SK-N-SH treated with all-trans-retinoic acid at 6 μM for 48 hours (cell line): ENCODE results near the gene INIP.

Experiments
- ATAC-seq: fragments of 200-7000 bp; cut with Tn5 transposase; 3 replicates; pipeline ENCODE4 v1.9.1; 2020; ENCODE audit warnings: mild to moderate bottlenecking, moderate library complexity
- CREB5 ChIP-seq: fragments of 250-450 bp; sonication (Bioruptor Pico); IDR thresholded peaks from 2 replicates; pipeline ENCODE4 v1.5.1; 2020; ENCODE audit warnings: low read depth, mild to moderate bottlenecking, moderate library complexity
- CSDC2 ChIP-seq: fragments of 250-450 bp; sonication (Bioruptor Pico); IDR thresholded peaks from 2 replicates; pipeline ENCODE4 v1.5.0; 2020; ENCODE audit warnings: mild to moderate bottlenecking, moderate library complexity
- ESRRG ChIP-seq: fragments of 250-450 bp; sonication (Bioruptor Pico); IDR thresholded peaks from 2 replicates; pipeline ENCODE4 v1.6.1; 2021; ENCODE audit warnings: mild to moderate bottlenecking
- GLIS3 ChIP-seq: fragments of 250-450 bp; sonication (Bioruptor Pico); IDR thresholded peaks from 2 replicates; pipeline ENCODE4 v1.5.0; 2020; ENCODE audit warnings: mild to moderate bottlenecking, moderate library complexity
- OSR1 ChIP-seq: fragments of 250-450 bp; sonication (Bioruptor Pico); IDR thresholded peaks from 2 replicates; pipeline ENCODE4 v1.8.0; 2022; ENCODE audit warnings: moderate library complexity, mild to moderate bottlenecking, inconsistent platforms
- PATZ1 ChIP-seq: fragments of 250-450 bp; sonication (Bioruptor Pico); IDR thresholded peaks from 2 replicates; pipeline ENCODE4 v1.8.0; 2020; ENCODE audit warnings: mild to moderate bottlenecking, moderate library complexity, borderline replicate concordance
- RARB ChIP-seq: fragments of 250-450 bp; sonication (Bioruptor Pico); IDR thresholded peaks from 2 replicates; pipeline ENCODE4 v1.8.0; 2021; ENCODE audit warnings: mild to moderate bottlenecking, moderate library complexity
- SNAI2 ChIP-seq: fragments of 250-450 bp; sonication (Bioruptor Pico); IDR thresholded peaks from 2 replicates; pipeline ENCODE4 v1.5.0; 2020; ENCODE audit warnings: mild to moderate bottlenecking, moderate library complexity
- TCF4 ChIP-seq: fragments of 250-450 bp; sonication (Bioruptor Pico); IDR thresholded peaks from 2 replicates; pipeline ENCODE4 v1.8.0; 2021; ENCODE audit warnings: mild to moderate bottlenecking, moderate library complexity, borderline replicate concordance
- ZC3H10 ChIP-seq: fragments of 250-450 bp; sonication (Bioruptor Pico); IDR thresholded peaks from 2 replicates; pipeline ENCODE4 v1.5.1; 2021; ENCODE audit warnings: mild to moderate bottlenecking, moderate library complexity
- ZFP3 ChIP-seq: fragments of 250-450 bp; sonication (Bioruptor Pico); IDR thresholded peaks from 2 replicates; pipeline ENCODE4 v1.5.0; 2020; ENCODE audit warnings: mild to moderate bottlenecking, moderate library complexity
- ZNF565 ChIP-seq: fragments of 450-650 bp; formaldehyde crosslinking; conservative IDR thresholded peaks from 2 replicates; pipeline ENCODE4 v1.5.0; 2020; ENCODE audit warnings: low read depth, mild to moderate bottlenecking, moderate library complexity
- ZNF70 ChIP-seq: fragments of 450-650 bp; formaldehyde crosslinking; IDR thresholded peaks from 2 replicates; pipeline ENCODE4 v1.5.0; 2020; ENCODE audit warnings: mild to moderate bottlenecking, moderate library complexity
- ZNF8 ChIP-seq: fragments of 450-650 bp; formaldehyde crosslinking; IDR thresholded peaks from 2 replicates; pipeline ENCODE4 v1.5.0; 2020; ENCODE audit warnings: mild to moderate bottlenecking, moderate library complexity
- TF ChIP-seq, protein P1 (sequence below): fragments of 250-450 bp; sonication (Bioruptor Pico); IDR thresholded peaks from 2 replicates; pipeline ENCODE4 v1.8.0; 2021; ENCODE audit warnings: low read depth, mild to moderate bottlenecking, moderate library complexity, borderline replicate concordance
- TF ChIP-seq, protein P2 (sequence below): fragments of 250-450 bp; sonication (Bioruptor Pico); IDR thresholded peaks from 2 replicates; pipeline ENCODE4 v1.5.1; 2021; ENCODE audit warnings: mild to moderate bottlenecking, moderate library complexity
- TF ChIP-seq, protein P3 (sequence below): fragments of 250-450 bp; sonication (Bioruptor Pico); IDR thresholded peaks from 2 replicates; pipeline ENCODE4 v1.5.0; 2020; ENCODE audit warnings: mild to moderate bottlenecking, moderate library complexity

INIP gene

GRCh38 chr9:112760821-112761220, 42.9 kb upstream of the INIP start:
- TF ChIP-seq, protein P1, sequence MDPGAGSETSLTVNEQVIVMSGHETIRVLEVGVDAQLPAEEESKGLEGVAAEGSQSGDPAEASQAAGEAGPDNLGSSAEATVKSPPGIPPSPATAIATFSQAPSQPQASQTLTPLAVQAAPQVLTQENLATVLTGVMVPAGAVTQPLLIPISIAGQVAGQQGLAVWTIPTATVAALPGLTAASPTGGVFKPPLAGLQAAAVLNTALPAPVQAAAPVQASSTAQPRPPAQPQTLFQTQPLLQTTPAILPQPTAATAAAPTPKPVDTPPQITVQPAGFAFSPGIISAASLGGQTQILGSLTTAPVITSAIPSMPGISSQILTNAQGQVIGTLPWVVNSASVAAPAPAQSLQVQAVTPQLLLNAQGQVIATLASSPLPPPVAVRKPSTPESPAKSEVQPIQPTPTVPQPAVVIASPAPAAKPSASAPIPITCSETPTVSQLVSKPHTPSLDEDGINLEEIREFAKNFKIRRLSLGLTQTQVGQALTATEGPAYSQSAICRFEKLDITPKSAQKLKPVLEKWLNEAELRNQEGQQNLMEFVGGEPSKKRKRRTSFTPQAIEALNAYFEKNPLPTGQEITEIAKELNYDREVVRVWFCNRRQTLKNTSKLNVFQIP (CRISPR knock-in tag) = no peak
- TF ChIP-seq, protein P2, sequence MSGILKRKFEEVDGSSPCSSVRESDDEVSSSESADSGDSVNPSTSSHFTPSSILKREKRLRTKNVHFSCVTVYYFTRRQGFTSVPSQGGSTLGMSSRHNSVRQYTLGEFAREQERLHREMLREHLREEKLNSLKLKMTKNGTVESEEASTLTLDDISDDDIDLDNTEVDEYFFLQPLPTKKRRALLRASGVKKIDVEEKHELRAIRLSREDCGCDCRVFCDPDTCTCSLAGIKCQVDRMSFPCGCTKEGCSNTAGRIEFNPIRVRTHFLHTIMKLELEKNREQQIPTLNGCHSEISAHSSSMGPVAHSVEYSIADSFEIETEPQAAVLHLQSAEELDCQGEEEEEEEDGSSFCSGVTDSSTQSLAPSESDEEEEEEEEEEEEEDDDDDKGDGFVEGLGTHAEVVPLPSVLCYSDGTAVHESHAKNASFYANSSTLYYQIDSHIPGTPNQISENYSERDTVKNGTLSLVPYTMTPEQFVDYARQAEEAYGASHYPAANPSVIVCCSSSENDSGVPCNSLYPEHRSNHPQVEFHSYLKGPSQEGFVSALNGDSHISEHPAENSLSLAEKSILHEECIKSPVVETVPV (CRISPR knock-in tag) = no peak
- TF ChIP-seq GLIS3 (CRISPR knock-in tag) = no peak
- no peak for TF ChIP-seq OSR1 (CRISPR knock-in tag)
- TF ChIP-seq ZNF8 (CRISPR knock-in tag) = no peak
- TF ChIP-seq ESRRG (CRISPR knock-in tag) = no peak
- no peak for TF ChIP-seq ZNF565 (CRISPR knock-in tag)
- TF ChIP-seq, protein P3, sequence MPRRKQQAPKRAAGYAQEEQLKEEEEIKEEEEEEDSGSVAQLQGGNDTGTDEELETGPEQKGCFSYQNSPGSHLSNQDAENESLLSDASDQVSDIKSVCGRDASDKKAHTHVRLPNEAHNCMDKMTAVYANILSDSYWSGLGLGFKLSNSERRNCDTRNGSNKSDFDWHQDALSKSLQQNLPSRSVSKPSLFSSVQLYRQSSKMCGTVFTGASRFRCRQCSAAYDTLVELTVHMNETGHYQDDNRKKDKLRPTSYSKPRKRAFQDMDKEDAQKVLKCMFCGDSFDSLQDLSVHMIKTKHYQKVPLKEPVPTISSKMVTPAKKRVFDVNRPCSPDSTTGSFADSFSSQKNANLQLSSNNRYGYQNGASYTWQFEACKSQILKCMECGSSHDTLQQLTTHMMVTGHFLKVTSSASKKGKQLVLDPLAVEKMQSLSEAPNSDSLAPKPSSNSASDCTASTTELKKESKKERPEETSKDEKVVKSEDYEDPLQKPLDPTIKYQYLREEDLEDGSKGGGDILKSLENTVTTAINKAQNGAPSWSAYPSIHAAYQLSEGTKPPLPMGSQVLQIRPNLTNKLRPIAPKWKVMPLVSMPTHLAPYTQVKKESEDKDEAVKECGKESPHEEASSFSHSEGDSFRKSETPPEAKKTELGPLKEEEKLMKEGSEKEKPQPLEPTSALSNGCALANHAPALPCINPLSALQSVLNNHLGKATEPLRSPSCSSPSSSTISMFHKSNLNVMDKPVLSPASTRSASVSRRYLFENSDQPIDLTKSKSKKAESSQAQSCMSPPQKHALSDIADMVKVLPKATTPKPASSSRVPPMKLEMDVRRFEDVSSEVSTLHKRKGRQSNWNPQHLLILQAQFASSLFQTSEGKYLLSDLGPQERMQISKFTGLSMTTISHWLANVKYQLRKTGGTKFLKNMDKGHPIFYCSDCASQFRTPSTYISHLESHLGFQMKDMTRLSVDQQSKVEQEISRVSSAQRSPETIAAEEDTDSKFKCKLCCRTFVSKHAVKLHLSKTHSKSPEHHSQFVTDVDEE (CRISPR knock-in tag) = no peak
- TF ChIP-seq ZC3H10 (CRISPR knock-in tag) = no peak
- TF ChIP-seq CSDC2 (CRISPR knock-in tag) = no peak
- TF ChIP-seq PATZ1 (CRISPR knock-in tag) = no peak
- no peak for TF ChIP-seq TCF4 (CRISPR knock-in tag)
- ATAC-seq = no peak

DNA sequence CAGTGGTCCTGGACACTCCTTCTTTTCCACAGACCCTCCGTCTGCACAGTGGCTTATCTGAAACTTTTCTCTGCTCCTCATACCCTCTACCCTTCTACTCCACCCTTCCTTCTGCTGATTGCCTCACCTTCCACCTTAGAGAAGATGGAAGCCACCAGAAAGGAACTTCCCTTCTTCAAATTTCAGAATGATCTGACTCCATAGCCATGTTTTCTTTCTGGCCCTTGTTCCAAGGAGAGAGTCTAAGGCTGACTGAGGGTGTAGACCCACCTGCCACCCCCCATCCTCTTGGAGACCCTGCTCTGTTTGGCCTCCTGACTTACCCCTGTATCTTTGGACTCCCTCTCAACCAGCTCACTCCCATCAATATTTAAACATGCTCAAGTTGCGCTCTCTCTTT, 40.0 kb upstream of the INIP start:
- no peak for TF ChIP-seq RARB (CRISPR knock-in tag)
- TF ChIP-seq ZNF70 (CRISPR knock-in tag) = no peak
- no peak for TF ChIP-seq ESRRG (CRISPR knock-in tag)
- TF ChIP-seq CREB5 (CRISPR knock-in tag) = no peak
- no peak for TF ChIP-seq SNAI2 (CRISPR knock-in tag)
- TF ChIP-seq ZFP3 (CRISPR knock-in tag) = no peak
- no peak for TF ChIP-seq PATZ1 (CRISPR knock-in tag)
- TF ChIP-seq, protein P3 (CRISPR knock-in tag) = no peak
- no peak for ATAC-seq
